Vagina (tissue), 2 donors: Measurements from ENCODE around the gene LGR6.

Source experiments
- CTCF ChIP-seq, 3 experiments: fragments of 450-650 bp in 2 of 3; fragments of 200-600 bp in 1 of 3; sonication (generic) in 1 of 3; IDR thresholded peaks; one replicate each; pipeline ENCODE4 v1.5.1; 2017 to 2019; ENCODE audit warnings: antibody characterized with exemption in 3 of 3, mild to moderate bottlenecking in 2 of 3, moderate library complexity in 2 of 3
- POLR2A ChIP-seq, 2 donors: fragments of 450-650 bp; IDR thresholded peaks; one replicate each; pipeline ENCODE4 v1.6.1; 2017; ENCODE audit warnings: antibody characterized with exemption in 2 of 2, mild to moderate bottlenecking in 2 of 2, moderate library complexity in 2 of 2

- TF ChIP-seq CTCF (IDR thresholded peaks at IDR 0.05) (no peak), POLR2A (IDR thresholded peaks at IDR 0.05) (no peak)
These were observed 6.5 kb downstream of the LGR6 start for GRCh38 chr1:202200112-202200548.
